ENCODE data around the gene BEND3.

- TF ChIP-seq CTCF (IDR thresholded peaks at IDR 0.05; ENCODE audit: insufficient read depth, low read depth, low read length) (no peak), EZH2 (IDR thresholded peaks at IDR 0.05; ENCODE audit: insufficient read depth, low read length) (no peak)
Measured at GRCh38 chr6:107108201-107108890, 7.0 kb downstream of the BEND3 start.
